GM03348 (cell line): ENCODE data around the gene CTIF.

Source experiments
- DNase-seq: peaks from one replicate; pipeline ENCODE4 v3.0.0; 2012; ENCODE audit warnings: low spot score

The CTIF gene

DNA sequence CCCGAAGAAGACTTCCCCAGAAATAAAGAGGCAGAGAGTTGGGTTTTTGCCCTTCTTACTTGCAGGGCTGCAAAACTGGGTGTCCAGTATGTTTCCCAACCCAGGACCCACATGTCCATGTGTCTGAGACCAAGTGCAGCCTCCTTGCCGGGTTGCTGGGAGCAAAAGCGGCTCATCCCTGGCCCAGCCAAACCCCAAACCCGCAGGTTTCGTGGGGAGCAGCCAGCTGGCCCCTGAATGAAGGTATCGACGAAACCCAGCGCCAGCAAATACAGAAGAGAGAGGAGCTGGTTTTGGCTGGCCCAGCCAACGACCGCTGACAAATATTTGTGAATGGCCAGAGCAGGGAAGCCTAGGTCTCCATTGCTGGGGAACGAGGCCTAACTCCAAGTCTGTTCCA, 214.9 kb downstream of the CTIF start:
- DNase-seq: no peak

GRCh38 chr18:48754559-48754958, 215.7 kb downstream of the CTIF start:
- no peak for DNase-seq

- DNase-seq: no peak
These were observed 216.2 kb downstream of the CTIF start for GRCh38 chr18:48754993-48755473.

GRCh38 chr18:48756511-48757226, 217.8 kb downstream of the CTIF start:
- DNase-seq: no peak

DNA sequence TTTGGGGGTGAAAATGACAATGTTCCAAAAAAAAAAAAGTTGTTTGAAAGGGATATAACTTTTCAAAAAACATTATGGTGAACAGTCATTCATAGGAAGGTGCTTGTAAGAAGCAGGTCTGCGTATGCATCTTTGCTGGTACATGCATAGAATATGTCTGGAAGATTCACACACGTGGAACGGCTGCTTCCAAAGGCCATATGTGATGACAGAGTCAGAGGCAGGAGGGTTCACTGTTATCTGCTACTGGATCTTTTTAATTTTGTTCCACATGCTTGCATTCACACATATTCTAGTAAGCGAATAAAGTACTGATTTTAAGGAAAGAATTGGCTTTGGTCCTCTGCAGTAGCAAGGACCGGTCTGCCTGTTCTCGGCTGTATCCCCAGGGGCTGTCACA, 218.5 kb downstream of the CTIF start:
- DNase-seq: no peak

DNA sequence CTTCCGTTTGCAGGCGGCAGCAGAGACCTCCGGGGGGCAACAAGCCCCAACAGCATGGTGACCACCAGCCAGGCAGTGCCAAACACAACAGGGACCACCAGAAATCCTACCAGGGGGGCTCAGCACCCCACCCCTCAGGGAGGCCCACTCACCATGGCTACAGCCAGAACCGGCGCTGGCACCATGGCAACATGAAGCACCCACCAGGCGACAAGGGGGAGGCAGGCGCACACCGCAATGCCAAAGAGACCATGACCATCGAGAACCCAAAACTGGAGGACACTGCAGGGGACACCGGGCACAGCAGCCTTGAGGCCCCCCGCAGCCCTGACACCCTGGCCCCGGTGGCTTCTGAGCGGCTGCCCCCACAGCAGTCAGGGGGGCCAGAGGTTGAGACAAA, 219.1 kb downstream of the CTIF start:
- DNase-seq: no peak

DNA sequence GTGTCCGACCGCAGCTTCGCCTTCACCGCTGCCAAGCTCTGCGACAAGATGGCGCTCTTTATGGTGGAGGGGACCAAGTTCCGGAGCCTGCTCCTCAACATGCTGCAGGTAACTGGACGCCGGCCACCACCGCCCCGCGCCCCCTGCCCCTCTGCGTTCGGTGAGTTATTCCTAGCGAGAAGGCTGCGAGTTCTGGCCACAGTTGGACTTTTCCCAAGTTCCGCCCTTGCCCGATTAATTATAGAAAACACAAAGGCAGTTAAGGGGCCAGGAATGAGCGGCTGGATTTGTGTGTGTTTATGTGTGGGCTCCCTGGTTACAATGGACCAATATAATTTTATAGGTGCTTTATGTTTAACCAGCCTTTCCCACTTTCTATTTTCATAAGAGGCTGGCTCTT, 222.8 kb downstream of the CTIF start:
- no peak for DNase-seq

DNA sequence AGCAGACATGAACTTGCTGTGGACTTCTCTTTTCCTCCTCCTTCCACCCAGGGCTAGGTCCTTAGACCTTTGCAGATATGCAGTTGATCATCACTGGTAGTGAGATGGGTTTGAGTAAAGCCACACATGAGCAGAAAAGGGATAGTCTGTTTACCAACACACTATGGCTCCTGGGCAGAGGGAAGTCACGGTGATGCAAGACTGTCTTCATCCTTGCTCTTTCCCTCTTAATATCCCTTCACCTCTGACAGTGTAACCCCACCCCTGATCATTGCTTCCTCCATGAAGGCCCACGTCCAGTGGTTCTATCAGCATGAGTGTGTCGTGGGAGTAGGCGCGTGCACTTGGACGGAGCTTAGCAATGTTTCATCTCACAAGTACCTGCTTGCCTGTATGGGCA, 223.2 kb downstream of the CTIF start:
- DNase-seq: no peak

DNA sequence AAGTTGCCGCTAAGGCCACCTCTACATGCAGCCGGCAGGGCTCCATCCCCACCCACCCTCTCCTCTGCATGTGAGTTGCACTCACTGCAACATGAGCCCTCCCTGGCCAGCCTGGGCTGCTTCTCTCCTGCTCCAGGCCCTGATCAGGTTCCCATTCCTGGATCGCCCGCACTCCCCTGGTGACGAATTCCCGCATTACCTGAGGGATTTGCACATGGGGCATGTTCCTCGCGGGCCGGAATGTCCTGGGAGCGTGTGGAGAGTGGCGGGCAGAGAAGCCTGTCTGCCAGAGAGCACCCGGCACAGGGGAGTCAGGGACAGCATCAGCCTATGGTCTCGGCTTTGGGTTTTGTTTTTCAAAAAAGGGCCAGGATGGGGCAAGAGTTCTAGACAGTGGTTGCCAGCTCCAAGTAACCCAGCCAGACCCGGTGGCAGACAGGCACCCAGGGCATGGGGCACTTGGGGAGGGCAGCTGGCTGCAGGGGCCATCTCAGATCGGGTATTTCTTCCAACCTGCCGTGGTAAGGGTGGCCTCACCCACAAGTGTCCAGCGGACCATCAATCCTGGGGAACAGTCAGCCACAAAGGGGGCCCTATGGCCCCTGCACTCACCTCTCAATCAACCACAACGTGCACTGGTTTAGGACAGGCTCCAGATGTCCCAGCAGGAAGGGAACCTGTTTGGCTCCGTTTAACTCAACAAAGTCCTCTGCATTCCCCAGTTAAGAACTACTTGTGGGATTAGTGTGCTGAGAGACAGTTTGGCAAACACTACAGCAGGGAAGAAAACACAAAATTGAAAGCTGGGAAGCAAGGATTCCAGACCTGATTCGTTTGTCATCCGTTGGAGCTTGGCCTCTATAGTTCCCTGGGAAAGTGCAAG, 224.2 kb downstream of the CTIF start:
- DNase-seq: no peak

GRCh38 chr18:48763719-48764100, 224.9 kb downstream of the CTIF start:
- DNase-seq: no peak

DNA sequence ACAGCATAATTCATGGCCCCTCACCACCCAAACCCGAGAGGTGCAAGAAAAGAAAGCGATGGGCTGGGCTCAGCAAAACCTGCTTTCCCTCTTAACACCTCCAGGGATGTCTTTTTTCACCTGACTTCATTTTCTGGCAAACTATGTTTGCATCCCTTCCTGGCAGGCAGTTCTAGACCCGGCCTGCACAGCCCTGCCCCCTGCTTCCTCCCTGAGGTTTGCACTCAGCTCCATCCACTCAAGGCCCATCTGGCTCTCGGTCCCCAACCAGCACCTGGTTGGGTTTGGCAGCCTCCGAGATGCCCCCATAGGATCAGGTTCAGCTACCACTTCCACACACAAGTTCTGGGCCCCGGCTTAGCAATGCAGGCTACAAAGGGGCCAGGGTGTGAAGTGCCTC, 226.2 kb downstream of the CTIF start:
- DNase-seq: no peak

DNA sequence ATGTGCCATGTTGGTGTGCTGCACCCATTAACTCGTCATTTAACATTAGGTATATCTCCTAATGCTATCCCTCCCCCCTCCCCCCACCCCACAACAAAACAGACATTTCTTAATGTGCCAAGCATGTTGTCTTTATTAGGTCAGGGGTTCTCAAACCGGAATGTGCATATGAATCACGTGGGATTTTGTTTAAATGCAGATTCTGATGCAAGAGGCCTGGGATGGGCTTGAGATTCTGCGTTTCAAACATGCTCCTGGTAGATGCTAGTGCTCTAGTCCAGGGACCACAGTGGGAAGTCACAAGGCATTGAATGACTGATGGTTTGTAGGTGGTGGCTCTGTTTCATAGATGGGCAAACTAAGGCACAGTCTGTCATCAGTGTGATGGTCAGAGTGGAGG, 227.2 kb downstream of the CTIF start:
- DNase-seq: no peak

DNA sequence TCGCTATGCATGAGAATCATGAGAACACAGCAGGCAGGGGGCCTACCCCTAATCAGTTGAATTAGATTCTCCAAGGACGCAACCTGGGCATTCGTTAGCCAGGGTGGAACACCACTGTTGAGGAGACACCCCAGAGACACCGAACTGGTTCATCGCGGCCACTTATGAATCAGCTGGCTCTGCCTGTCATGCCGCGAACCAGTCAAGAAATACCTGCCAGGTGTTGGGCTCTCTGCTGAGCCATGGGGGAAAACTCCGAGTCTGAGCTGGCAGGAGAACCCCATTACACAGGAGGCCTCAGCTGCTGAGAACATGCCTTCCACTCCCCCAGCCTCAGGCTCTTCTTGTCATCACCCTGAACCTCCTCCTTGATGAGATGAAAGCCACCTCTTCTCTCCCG, 227.7 kb downstream of the CTIF start:
- no peak for DNase-seq

DNA sequence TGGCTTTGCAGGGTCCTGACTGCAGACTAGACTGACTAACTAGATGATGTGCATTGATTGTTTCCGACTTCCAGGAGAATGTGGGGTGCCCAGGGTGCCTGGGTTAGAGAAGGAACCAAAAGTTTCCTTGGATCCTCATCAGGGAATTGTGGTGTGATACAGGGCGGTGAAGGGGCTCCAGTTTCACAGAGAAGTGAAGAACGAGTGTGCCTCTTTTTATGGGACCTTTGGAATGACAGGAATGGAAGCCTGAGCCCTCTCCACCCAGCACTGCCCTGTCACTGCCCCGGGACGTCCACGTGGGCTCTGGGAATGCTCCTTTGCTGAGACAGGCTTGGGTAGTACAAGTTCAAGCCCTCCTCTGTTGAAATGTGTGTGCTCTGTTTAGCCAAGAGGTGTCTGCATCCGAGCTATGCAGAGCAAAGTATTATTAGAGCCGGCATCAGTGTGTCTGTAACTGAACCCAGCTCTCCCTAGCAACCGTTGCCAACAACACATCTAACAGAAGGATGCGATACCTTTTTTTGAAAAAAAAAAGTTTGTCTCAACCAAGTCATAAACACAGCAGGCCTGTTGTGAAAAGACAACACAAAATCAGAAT, 228.4 kb downstream of the CTIF start:
- DNase-seq: no peak

DNA sequence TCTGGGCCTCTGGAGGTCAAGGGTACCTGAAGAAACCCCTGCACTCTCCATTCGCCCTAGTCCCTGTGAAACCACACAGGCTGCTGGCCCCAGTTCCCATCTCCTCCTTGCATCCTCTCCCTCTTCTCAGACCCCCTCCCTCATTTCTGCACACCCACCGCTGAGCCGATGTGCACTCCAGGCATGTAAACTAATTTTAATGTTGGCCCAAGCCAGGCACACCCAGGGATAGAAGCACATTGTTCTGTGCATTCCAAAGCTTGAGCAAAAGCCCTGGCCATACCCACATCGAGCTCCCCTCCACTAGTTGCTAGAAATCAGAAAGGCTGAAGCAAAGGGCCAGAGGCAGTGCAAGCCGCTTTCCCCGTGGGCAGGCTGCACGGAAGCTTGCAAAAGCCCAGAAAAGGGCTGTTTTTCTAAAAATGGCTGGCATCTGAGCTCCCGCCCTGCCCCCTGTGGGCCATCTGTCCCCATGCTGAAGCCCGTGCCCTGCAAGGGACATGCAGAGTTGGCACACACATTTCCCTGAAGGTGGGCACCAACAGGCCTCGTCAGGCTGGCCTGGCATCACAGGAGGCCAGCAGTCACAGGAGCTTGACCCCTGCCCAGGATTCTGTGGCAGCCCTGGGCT, 230.3 kb downstream of the CTIF start:
- no peak for DNase-seq

DNA sequence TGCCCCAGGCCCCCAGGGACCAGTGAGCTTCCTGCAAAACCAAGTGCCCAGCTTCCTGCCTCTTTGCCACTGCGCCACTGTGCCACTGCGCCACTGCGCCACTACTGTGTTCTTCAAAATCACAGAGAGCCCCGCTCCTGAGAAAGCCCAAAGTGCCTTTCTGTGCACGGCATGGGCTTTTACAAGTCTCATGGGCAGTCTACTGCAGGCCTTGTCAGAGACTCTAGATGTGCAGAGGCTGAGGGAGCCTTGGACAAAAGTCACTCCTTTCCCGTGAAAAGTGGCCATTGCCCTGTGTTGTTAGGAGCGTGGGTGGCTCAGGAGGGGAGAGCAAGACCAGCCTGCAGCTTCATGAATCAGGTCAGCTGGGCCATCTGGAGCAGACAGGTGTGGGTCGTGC, 231.4 kb downstream of the CTIF start:
- no peak for DNase-seq

DNA sequence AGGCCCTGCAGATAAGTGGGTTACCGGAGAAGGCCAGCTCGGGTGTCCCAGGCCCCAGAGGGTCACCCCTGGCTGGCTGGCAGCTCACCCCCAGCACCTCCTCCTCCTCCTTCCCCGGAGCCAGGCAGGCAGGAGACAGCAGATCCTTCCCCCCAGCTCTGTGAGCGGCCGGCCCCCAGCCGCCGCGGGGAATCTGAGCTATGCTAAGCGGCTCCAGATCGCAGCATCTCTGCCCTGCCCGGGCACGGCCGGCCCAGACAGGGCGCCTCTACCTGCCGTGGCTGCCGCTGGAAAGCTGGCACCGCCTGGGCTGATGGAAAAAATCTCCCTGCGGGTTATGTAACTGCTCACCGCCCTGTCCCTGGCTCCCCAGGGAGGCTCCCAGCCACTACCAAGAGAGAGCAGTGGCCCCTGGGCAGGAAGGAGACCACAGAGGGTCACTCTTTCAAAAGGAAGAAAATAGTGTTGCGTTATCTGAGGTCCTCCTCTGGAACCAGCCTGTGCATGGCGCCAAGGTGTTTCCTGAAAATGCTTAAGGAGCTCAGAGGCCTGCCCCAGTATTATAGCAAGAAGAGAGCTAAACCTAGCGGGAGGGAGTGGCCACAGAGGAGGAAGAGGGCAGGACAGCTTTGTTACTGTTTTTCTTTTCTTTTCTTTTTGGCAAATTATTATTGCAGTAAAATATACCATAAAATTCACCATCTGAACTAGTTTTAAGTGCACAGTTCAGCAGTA, 233.0 kb downstream of the CTIF start:
- DNase-seq: no peak

DNA sequence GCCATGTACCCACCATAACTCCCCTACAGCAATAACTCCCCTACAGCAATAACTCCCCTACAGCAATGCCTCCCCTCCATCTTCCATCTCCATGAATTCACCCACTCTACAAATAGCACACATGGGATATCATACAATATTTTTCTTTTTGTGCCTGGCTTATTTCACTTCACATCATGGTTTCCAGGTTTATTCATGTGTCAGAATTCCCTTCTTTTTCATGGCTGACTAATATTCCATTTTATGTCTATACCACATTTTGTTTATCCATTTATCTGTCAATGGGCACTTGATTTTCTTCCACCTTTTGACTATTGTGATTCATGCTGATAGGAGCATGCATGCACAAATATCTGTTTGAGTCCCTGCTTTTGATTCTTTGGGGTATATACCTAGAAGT, 233.6 kb downstream of the CTIF start:
- no peak for DNase-seq

- no peak for DNase-seq
These were observed 235.0 kb downstream of the CTIF start for GRCh38 chr18:48773821-48774220.

- no peak for DNase-seq
These were observed 236.1 kb downstream of the CTIF start for GRCh38 chr18:48774941-48775340.

- no peak for DNase-seq
These were observed 236.7 kb downstream of the CTIF start for GRCh38 chr18:48775372-48776155.
